ENCODE results near the gene VPS35L. TPM values are rescaled to one million over a fixed set of nuclear protein-coding genes. Genes with fewer than 3 reads are reported as not detected.
A peak's percentile ranks its signal among the peaks of the same experiment; 100 is the strongest.
"Not testable (repeated sequence)": the region's sequence is repeated elsewhere in the genome, so short reads cannot be mapped to it uniquely, and the experiment has no call there.

The VPS35L gene
- total RNA-seq, 1 donor from 2014 or later, result 30.8 TPM

- DNase-seq (ENCODE audit: low read depth), result no peak
Observed at GRCh38 chr16:19710991-19711545, 155.6 kb downstream of the VPS35L start.

- no peak for DNase-seq (ENCODE audit: low read depth)
Observed at GRCh38 chr16:19711643-19712042, 156.1 kb downstream of the VPS35L start.

- no peak for DNase-seq (ENCODE audit: low read depth)
Observed at GRCh38 chr16:19712418-19713058, 157.0 kb downstream of the VPS35L start.

- no peak for DNase-seq (ENCODE audit: low read depth)
Observed at GRCh38 chr16:19713697-19714096, 158.2 kb downstream of the VPS35L start.

GRCh38 chr16:19715566-19715965, 160.1 kb downstream of the VPS35L start:
- DNase-seq (ENCODE audit: low read depth), result no peak

- DNase-seq (ENCODE audit: low read depth), result no peak
Observed at GRCh38 chr16:19716183-19716582, 160.7 kb downstream of the VPS35L start.

GRCh38 chr16:19716728-19717127, 161.2 kb downstream of the VPS35L start:
- DNase-seq (ENCODE audit: low read depth), result not testable (repeated sequence)

GRCh38 chr16:19717314-19717713, 161.8 kb downstream of the VPS35L start:
- no peak for DNase-seq (ENCODE audit: low read depth)

- DNase-seq (ENCODE audit: low read depth), result peak; percentile 92
Observed at GRCh38 chr16:19717741-19718623, 162.5 kb downstream of the VPS35L start, which contains the start of the genes IQCK and KNOP1. Gene IQCK, plus strand, starts transcription at chr16:19718271. Its CDS starts 36 bp downstream, at chr16:19718307. Gene KNOP1, minus strand, starts transcription at chr16:19718227. Its CDS starts 3,192 bp downstream, at chr16:19715035.

GRCh38 chr16:19718624-19718965, 163.1 kb downstream of the VPS35L start:
- no peak for DNase-seq (ENCODE audit: low read depth)

GRCh38 chr16:19722269-19722952, 166.9 kb downstream of the VPS35L start:
- no peak for DNase-seq (ENCODE audit: low read depth)

- DNase-seq (ENCODE audit: low read depth), result no peak
Observed at GRCh38 chr16:19722981-19723380, 167.5 kb downstream of the VPS35L start.

- no peak for DNase-seq (ENCODE audit: low read depth)
Observed at GRCh38 chr16:19728636-19728965, 173.1 kb downstream of the VPS35L start.

GRCh38 chr16:19733551-19733950, 178.0 kb downstream of the VPS35L start:
- DNase-seq (ENCODE audit: low read depth), result no peak

GRCh38 chr16:19735074-19735867, 179.8 kb downstream of the VPS35L start:
- DNase-seq (ENCODE audit: low read depth), result no peak

GRCh38 chr16:19737306-19738038, 182.0 kb downstream of the VPS35L start:
- DNase-seq (ENCODE audit: low read depth), result no peak

- no peak for DNase-seq (ENCODE audit: low read depth)
Observed at GRCh38 chr16:19741354-19741753, 185.9 kb downstream of the VPS35L start.

- no peak for DNase-seq (ENCODE audit: low read depth)
Observed at GRCh38 chr16:19743816-19744159, 188.3 kb downstream of the VPS35L start.

GRCh38 chr16:19744670-19745069, 189.2 kb downstream of the VPS35L start:
- DNase-seq (ENCODE audit: low read depth), result no peak

GRCh38 chr16:19745286-19746010, 189.9 kb downstream of the VPS35L start:
- DNase-seq (ENCODE audit: low read depth), result no peak

Data from myocyte (in vitro differentiated cells).